Activated naive CD8-positive, alpha-beta T cell treated with anti-CD3 and anti-CD28 coated beads for 36 hours (primary cell): ENCODE results near the gene TNNC2. TPM values are rescaled to one million over a fixed set of nuclear protein-coding genes. Genes with fewer than 3 reads are reported as not detected.

Experiments
- DNase-seq: peaks from one replicate; pipeline ENCODE4 v3.0.0; 2021
- H3K27ac Mint-ChIP-seq: one replicate; pipeline ENCODE4 v1.8.0; 2022; ENCODE audit warnings: mild to moderate bottlenecking, moderate library complexity, mixed read lengths
- H3K27me3 Mint-ChIP-seq: one replicate; pipeline ENCODE4 v1.8.0; 2022; ENCODE audit warnings: mild to moderate bottlenecking, mixed read lengths
- H3K36me3 Mint-ChIP-seq: one replicate; pipeline ENCODE4 v1.8.0; 2021; ENCODE audit warnings: mild to moderate bottlenecking, mixed read lengths
- H3K4me1 Mint-ChIP-seq: one replicate; pipeline ENCODE4 v1.8.0; 2021; ENCODE audit warnings: mixed read lengths
- H3K4me3 Mint-ChIP-seq: one replicate; pipeline ENCODE4 v1.8.0; 2022; ENCODE audit warnings: mild to moderate bottlenecking, moderate library complexity, mixed read lengths
- H3K9me3 Mint-ChIP-seq: one replicate; pipeline ENCODE4 v1.8.0; 2022; ENCODE audit warnings: mixed read lengths
- total RNA-seq, 2 experiments: library from RNA; stranded (reverse); gene quantifications; one replicate each; pipeline ENCODE4 v1.2.3, GENCODE V29; 2021

TNNC2 gene
- total RNA-seq, 2 experiments from 2014 or later = not detected

DNA sequence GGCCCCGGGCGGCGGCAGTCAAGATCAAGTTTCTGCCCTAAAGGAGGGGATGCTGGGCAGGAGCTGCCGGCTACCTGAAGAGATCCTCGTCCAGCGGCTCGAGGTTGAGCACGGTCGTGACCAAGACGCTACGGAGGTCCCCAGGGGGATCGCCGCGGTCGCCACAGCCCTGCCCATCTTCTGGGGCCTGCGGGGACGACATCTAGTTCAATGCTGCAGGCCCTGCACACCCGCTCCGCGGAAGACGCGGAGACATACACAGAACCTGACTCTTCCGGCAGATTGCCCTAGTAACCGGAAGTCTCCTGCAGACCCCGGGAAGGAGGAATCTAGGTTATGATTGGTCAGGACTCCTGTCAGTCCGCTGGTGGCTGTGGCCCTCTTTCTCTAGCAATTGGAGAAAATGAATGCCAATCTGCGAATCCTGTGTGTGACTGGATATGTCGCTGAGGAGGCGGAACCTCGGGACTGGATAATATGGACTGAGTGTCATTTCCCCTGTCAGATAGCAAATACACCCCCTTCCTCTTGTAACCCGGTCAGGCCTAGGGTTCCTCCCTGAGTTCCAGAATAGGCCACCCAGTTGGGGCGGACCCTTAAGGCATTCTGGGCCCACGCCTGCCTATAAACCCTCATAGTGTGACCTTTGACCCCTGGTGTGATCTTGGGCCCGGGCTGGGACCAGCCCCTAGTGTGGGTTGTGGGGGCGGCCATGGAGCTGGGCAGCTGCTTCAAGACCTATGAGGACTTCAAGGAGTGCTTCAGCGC is 30.2 kb upstream of the TNNC2 start, which contains the start of the genes ACOT8 and ZSWIM3:
ACOT8 (minus strand) TSS at position 279 of the 768 bp plus-strand sequence; CDS start at position 202, 77 bp downstream.
ZSWIM3 (plus strand) TSS at position 501 of the 768 bp plus-strand sequence; CDS start at position 713, 212 bp downstream.
- peaks cover 42% of the 10 kb centered on the region for H3K4me1 Mint-ChIP-seq
- no peaks in the 10 kb centered on the region for H3K9me3 Mint-ChIP-seq
- peak; percentile 91 for DNase-seq
- H3K27ac Mint-ChIP-seq = peak within 1 kb of the TSS; percentile 98
- peak within 1 kb of the TSS; percentile 96 for H3K4me3 Mint-ChIP-seq
- H3K36me3 Mint-ChIP-seq = peaks cover 6% of the 10 kb centered on the region
- no peaks in the 10 kb centered on the region for H3K27me3 Mint-ChIP-seq

DNA sequence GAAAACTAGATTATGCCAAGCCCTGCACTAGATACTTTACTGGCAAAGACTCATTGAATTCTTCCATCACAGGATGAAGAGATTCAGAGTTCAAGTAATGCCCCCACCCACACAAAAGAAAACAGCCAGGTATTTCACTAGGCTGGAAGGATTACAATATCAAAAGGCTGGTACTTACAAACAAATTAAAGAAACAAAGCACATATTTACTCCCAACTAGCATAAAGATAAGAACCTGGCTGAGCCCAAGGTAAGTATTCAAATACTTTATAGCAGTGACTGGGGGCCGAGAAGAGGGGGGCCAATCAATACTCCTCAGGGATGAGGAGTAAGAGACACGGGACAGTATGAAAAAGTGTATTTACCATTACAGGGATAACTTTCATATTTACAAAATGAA is 26.4 kb upstream of the TNNC2 start:
- no peak for DNase-seq
- Mint-ChIP-seq H3K4me3 (no peak overlapping the region), H3K27me3 (no peaks in the 10 kb centered on the region), H3K36me3 (peaks cover 10% of the 10 kb centered on the region), H3K9me3 (no peaks in the 10 kb centered on the region), H3K4me1 (peaks cover 29% of the 10 kb centered on the region), H3K27ac (no peak overlapping the region)

DNA sequence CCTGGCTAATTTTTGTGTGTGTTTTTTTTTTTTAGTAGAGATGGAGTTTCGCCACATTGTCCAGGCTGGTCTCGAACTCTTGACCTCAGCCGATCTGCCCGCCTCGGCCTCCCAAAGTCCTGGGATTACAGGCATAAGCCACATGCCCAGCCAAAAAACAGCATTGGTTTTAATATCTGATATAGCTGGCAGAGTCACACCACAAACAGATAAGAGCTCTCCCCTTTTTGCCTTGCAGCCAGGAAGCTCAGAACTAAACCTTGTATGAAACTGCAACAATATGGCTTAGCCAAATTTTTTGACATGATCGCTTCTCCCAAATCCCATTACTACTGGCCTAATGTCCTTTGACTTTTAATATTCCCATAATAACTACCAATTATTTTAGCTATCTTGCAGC is 25.2 kb upstream of the TNNC2 start:
- no peak for DNase-seq
- H3K4me3 Mint-ChIP-seq = no peak overlapping the region
- H3K4me1 Mint-ChIP-seq = peaks cover 20% of the 10 kb centered on the region
- H3K27me3 Mint-ChIP-seq = no peaks in the 10 kb centered on the region
- no peak overlapping the region for H3K27ac Mint-ChIP-seq
- H3K36me3 Mint-ChIP-seq = peaks cover 10% of the 10 kb centered on the region
- no peaks in the 10 kb centered on the region for H3K9me3 Mint-ChIP-seq

DNA sequence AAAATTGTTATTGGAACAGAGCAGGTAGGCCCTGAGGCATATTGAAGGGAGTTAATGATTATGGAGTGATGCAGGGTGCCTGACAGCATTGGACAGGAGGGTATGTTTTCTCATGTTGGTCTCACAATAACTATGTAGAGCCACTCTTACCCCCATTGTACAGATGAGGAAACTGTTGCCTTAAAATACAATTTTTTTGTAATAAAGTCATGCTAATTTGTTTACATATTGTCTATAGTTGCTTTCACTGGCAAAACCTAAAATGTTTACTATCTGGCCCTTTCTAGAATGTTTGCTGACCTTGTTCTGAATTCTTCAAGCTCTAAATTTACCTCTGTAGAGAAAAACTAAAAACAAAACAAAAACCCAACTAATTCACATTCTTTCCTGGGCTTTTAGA is 24.4 kb upstream of the TNNC2 start:
- Mint-ChIP-seq H3K27ac (no peak overlapping the region), H3K4me3 (no peak overlapping the region), H3K27me3 (no peaks in the 10 kb centered on the region), H3K36me3 (peaks cover 10% of the 10 kb centered on the region), H3K9me3 (no peaks in the 10 kb centered on the region), H3K4me1 (peaks cover 19% of the 10 kb centered on the region)
- no peak for DNase-seq

DNA sequence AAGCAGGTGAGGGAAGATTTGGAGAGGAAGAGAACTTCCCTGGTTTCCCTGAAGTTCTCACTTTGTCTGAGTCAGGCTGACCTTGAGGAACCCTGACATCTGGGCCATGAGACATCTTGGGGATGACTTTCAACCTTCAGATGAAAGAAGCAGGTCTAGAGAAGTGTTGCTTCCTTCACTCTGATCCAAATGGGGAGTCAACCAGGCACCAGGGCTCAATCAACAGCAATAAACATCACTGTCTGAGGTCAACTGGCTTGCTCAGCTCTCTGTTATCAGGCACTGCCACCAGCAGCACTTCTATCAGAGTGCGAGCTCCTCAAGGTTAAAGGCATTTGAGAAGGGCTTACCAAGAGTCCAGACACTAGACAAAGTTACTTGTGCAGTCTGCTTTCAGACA is 23.8 kb upstream of the TNNC2 start:
- Mint-ChIP-seq H3K9me3 (no peaks in the 10 kb centered on the region), H3K27me3 (no peaks in the 10 kb centered on the region), H3K27ac (no peak overlapping the region), H3K36me3 (peaks cover 10% of the 10 kb centered on the region), H3K4me1 (peaks cover 18% of the 10 kb centered on the region), H3K4me3 (no peak overlapping the region)
- DNase-seq = no peak

DNA sequence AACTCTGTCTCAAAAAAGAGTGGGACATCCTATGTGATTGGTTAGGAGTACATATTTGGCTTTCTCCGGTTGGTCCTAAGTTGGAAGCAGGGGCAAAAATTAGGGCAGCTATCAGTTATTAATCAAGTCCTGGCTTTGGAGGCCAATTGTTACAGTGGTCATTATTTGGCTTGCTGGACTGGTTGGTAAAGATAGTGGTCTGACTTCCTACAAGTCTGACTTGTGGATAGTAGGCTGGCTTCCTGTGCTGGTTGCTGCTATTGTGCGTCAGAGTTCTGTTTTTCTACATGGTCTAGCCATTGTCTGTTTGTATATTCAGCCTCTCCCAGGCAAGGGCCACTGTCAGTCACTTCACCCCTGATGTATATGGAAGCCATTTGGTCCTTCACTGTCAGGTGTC is 23.1 kb upstream of the TNNC2 start:
- no peak overlapping the region for H3K27ac Mint-ChIP-seq
- peaks cover 14% of the 10 kb centered on the region for H3K4me1 Mint-ChIP-seq

DNA sequence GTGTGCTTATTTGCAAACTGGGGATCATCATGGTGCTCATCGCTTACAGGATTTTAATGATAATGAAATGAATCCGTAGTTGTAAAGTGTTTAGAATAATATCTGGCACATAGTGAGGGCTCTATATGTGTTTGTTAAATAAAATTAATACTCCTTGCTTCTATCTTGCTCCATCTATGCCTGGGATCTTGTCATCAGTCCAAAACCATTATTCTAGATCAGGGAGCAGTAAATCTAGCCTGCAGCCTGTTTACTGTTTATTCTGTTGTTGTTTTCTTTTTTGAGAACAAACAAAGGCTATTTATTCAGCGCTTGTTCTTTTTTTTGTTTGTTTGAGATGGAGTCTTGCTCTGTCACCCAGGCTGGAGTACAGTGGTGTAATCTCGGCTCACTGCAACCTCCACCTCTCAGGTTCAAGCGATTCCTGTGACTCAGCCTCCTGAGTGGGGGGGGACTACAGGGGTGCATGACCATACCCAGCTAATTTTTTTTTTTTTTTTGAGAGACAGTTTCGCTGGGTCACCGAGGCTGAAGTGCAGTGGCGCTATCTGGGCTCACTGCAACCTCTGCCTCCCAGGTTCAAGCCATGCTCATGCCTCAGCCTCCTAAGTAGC is 22.0 kb upstream of the TNNC2 start:
- H3K4me3 Mint-ChIP-seq = no peak overlapping the region
- H3K9me3 Mint-ChIP-seq = no peaks in the 10 kb centered on the region
- H3K27ac Mint-ChIP-seq = no peak overlapping the region
- peaks cover 10% of the 10 kb centered on the region for H3K36me3 Mint-ChIP-seq
- DNase-seq = no peak
- H3K4me1 Mint-ChIP-seq = peaks cover 8% of the 10 kb centered on the region
- no peaks in the 10 kb centered on the region for H3K27me3 Mint-ChIP-seq

More for the DNA sequence above, 23.1 kb upstream of the TNNC2 start:
- DNase-seq = no peak
- H3K9me3 Mint-ChIP-seq = no peaks in the 10 kb centered on the region
- H3K4me3 Mint-ChIP-seq = no peak overlapping the region
- no peaks in the 10 kb centered on the region for H3K27me3 Mint-ChIP-seq
- H3K36me3 Mint-ChIP-seq = peaks cover 10% of the 10 kb centered on the region

DNA sequence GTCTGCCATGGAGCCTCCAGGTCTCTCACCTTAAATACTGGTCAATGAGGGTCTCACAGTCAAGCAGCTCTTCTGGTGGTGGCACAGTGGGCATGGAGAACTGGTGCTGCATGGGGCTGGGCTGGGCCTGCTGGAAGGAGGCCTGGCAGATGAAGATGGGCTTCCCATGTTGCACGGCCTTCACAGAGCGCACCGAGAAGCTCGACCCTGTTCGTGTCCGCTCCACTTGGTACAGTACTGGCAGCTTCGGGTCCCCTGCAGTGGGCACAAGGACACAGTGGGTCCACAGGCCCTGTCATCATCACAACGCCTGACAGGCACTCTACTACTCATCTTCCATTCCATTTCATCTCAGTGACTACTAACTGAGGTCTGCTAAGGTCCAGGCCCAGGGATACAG is 21.3 kb upstream of the TNNC2 start:
- no peak for DNase-seq
- Mint-ChIP-seq H3K4me1 (peaks cover 1% of the 10 kb centered on the region), H3K27me3 (no peaks in the 10 kb centered on the region), H3K36me3 (peaks cover 10% of the 10 kb centered on the region), H3K4me3 (no peak overlapping the region), H3K27ac (peak overlapping the region; percentile 32), H3K9me3 (no peaks in the 10 kb centered on the region)

DNA sequence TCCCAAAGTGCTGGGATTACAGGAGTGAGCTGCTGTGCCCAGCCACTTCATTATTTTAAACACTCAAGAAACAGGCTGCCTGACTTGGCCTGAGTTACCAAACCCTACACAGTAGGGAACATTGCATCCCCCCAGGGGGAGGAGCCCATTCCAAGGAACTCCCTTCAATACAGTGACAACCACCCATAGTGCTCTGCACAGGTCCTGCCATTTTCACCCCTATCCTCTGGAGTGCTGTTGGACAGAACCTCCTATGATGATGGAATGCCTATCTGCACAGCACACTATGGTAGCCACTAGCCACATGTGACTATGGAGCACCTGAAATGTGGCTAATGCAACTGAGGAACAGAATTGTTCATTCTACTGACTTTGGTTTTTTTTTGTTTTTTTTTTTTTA is 18.3 kb upstream of the TNNC2 start:
- no peak for DNase-seq
- no peaks in the 10 kb centered on the region for H3K27me3 Mint-ChIP-seq
- H3K4me1 Mint-ChIP-seq = no peaks in the 10 kb centered on the region
- no peak overlapping the region for H3K27ac Mint-ChIP-seq
- no peak overlapping the region for H3K4me3 Mint-ChIP-seq
- no peaks in the 10 kb centered on the region for H3K9me3 Mint-ChIP-seq
- peaks cover 7% of the 10 kb centered on the region for H3K36me3 Mint-ChIP-seq

DNA sequence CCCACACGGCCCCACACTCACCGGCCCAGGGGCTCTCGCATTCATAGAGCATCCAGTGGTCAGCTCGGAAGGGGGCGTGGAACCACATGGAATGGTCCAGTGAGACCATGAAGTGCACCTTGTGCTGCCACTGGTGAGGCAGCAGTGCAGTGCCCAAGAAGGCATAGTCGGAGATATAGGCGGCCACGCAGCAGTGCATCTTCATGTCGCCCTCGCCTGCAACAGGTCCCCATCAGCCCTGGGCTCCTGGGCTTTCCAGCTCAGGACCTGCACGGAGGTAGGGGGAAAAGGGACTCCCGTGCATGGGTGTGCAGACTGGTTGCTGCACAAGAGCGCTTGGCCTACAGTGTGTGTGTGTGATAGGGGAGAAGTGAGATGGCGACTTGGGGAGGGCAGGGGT is 16.4 kb upstream of the TNNC2 start:
- peaks cover 4% of the 10 kb centered on the region for H3K36me3 Mint-ChIP-seq
- no peak overlapping the region for H3K27ac Mint-ChIP-seq
- H3K9me3 Mint-ChIP-seq = no peaks in the 10 kb centered on the region
- H3K27me3 Mint-ChIP-seq = no peaks in the 10 kb centered on the region
- no peak overlapping the region for H3K4me3 Mint-ChIP-seq
- DNase-seq = no peak
- H3K4me1 Mint-ChIP-seq = no peaks in the 10 kb centered on the region

DNA sequence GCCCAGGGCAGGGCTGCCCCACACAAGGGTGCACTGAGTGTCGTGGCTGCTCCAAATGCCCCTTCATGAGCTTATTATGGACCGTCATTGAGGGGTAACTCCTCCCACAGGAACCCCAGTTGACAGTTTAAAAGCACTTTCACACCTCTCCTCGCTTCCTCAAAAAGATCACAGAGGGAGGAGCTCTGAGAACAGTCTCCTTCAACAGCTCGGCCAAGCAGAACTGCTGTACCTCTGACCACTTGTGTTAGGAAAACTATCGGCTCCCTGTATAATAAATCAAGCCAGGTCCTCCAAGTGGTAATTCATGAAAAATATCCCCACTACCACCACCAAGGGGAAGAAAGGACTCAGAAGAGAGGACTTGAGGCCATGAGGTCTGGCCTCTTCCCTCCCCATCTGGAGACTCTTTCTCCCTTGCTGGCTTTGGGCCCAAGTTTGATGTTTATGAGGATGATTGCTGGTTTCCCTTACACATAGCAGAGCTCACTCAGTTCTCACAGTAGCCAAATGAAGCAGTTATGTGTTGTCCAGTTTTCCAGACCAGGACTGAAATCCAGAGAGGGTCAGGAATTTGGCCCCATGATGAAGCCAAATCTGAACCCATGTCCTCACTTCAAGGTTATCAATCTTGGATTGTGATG is 15.2 kb upstream of the TNNC2 start:
- no peak for DNase-seq
- H3K27me3 Mint-ChIP-seq = no peaks in the 10 kb centered on the region
- H3K27ac Mint-ChIP-seq = no peak overlapping the region
- H3K4me1 Mint-ChIP-seq = no peaks in the 10 kb centered on the region
- no peaks in the 10 kb centered on the region for H3K9me3 Mint-ChIP-seq
- peaks cover 4% of the 10 kb centered on the region for H3K36me3 Mint-ChIP-seq
- H3K4me3 Mint-ChIP-seq = no peak overlapping the region

DNA sequence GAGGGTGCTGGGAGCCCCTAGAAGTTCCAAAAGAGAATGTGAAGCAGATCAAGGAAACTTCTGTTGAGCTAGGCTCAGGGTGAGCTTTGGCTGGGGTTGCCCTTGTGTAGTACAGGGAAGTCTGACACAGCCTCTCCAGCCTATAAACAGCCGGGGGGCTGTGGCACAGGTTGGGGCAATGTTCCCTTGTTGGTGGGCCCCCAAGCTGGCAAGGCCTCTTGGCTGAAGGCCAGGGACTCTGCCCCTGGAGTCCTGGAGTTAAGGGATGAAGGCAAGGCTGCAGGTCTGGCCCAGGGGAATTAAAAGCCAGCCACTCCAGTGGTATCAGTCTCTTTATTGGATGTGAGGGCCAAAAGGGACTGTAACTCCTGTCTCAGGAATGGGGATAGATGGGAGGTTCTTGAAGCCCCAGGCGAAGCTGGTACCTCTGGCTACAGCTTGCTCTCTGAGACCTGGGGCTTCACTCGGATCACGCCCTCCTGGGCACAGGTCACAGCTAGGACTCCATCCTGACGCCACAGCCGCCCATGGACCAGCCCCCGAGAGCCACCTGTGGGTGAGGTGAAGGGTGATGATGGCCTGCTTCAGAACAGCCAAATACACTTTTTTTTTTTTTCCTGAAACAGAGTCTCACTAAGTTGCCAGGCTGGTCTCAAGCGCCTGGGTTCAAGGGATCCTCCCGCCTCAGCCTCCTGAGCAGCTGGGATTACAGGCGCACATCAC is 14.5 kb upstream of the TNNC2 start:
- Mint-ChIP-seq H3K27me3 (no peaks in the 10 kb centered on the region), H3K36me3 (peaks cover 4% of the 10 kb centered on the region), H3K27ac (no peak overlapping the region), H3K4me3 (no peak overlapping the region), H3K4me1 (no peaks in the 10 kb centered on the region), H3K9me3 (no peaks in the 10 kb centered on the region)
- no peak for DNase-seq

DNA sequence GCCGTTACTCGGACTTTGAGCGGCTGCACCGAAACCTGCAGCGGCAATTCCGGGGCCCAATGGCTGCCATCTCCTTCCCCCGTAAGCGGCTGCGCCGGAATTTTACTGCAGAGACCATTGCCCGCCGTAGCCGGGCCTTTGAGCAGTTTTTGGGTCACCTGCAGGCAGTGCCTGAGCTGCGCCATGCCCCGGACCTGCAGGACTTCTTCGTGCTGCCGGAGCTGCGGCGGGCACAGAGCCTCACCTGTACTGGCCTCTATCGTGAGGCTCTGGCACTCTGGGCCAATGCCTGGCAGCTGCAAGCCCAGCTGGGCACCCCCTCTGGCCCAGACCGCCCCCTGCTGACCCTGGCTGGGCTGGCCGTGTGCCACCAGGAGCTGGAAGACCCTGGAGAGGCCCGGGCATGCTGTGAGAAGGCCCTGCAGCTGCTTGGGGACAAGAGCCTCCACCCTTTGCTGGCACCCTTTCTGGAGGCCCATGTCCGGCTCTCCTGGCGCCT is 13.6 kb upstream of the TNNC2 start:
- no peak for DNase-seq
- Mint-ChIP-seq H3K9me3 (no peaks in the 10 kb centered on the region), H3K4me3 (no peak overlapping the region), H3K27me3 (no peaks in the 10 kb centered on the region), H3K27ac (no peak overlapping the region), H3K4me1 (no peaks in the 10 kb centered on the region), H3K36me3 (peaks cover 4% of the 10 kb centered on the region)

DNA sequence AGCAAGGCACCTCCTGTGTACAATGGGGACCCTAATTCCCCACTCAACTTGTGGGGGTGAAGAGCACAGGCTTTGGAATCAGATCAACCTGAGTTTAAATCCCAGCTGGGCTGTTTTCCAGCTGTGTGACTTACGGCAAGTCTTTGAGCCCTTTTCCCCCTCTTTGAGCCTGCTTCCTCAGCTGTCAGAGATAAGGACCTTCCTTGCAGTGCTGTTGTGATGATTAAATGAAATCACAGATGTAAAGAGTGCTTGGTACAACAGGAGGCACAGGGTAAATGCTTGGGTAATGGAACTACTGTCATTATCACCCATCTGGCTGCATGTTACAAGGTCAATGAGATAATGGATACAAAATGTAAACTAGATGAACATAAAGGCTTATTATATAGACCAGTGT is 9.7 kb upstream of the TNNC2 start:
- Mint-ChIP-seq H3K4me1 (peaks cover 8% of the 10 kb centered on the region), H3K27me3 (no peaks in the 10 kb centered on the region), H3K27ac (no peak overlapping the region), H3K9me3 (no peaks in the 10 kb centered on the region), H3K36me3 (no peaks in the 10 kb centered on the region), H3K4me3 (no peak overlapping the region)
- no peak for DNase-seq

DNA sequence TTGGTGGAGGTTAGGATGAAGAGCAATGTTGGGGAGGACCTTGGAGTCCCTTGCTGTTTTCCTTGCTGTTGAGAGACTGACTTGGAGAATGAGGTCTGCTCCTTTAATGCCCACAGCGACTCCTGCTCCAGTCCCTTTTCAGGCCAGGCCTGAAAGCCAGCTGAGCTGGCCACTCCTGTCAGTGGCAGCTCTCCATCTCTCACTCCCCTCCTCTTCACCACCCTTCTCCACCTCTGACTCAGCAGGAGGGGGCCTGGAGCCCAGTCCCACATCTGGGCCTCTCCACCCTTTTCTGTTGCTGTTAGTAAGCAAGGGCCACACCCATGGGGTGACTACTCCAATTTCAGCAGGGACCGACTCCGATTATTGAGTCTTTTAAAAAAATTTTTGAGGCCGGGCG is 8.7 kb upstream of the TNNC2 start:
- H3K27me3 Mint-ChIP-seq = no peaks in the 10 kb centered on the region
- H3K9me3 Mint-ChIP-seq = no peaks in the 10 kb centered on the region
- no peaks in the 10 kb centered on the region for H3K36me3 Mint-ChIP-seq
- H3K4me3 Mint-ChIP-seq = no peak overlapping the region
- H3K27ac Mint-ChIP-seq = no peak overlapping the region
- H3K4me1 Mint-ChIP-seq = peaks cover 8% of the 10 kb centered on the region
- no peak for DNase-seq
